ENCODE results near the gene CTSS. TPM values are rescaled to one million over a fixed set of nuclear protein-coding genes. Genes with fewer than 3 reads are reported as not detected.

CTSS gene
- total RNA-seq, 1 experiment from 2014 or later: 0.57 TPM

DNA sequence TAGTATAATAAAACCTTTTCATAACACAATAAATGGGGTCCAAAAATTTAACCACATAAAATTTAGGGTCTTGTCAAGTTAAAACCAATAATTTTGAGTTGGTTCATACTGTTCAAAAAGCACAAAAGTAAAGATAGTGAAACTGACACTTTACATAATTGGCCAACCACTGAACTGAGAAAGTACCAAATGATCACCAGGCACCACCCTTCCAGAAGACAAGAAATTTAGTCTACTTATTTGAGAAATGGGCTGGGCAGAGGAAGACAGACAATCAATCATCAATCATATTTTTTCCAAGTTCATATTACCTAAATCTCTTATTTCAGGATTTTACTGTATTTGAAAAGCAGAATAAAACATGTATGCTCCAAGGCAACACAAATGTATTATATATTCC, 62.2 kb downstream of the CTSS start:
- CTCF ChIA-PET: no interaction called here
- Histone ChIP-seq H3K79me2 (ENCODE audit: insufficient read depth, low read length) (no peaks in the 10 kb centered on the region), H2AFZ (ENCODE audit: low read depth, low read length, poor library complexity, severe bottlenecking) (peak overlapping the region; percentile 13), H4K20me1 (ENCODE audit: insufficient read depth) (no peaks in the 10 kb centered on the region), H3K27ac (ENCODE audit: low read depth, low read length) (no peak overlapping the region), H3K4me3 (replicated peaks in 1 of 2; ENCODE audit: low read depth in 1 of 2, low read length in 2 of 2) (no peak overlapping the region), H3K4me1 (ENCODE audit: control insufficient read depth in 1 of 2, insufficient read depth in 2 of 2, low read length in 2 of 2) (no peaks in the 10 kb centered on the region), H3K27me3 (ENCODE audit: insufficient read depth, low read length) (no peaks in the 10 kb centered on the region), H3K9ac (ENCODE audit: low read length) (no peak overlapping the region), H3K9me2 (ENCODE audit: insufficient read depth) (no peaks in the 10 kb centered on the region; the same call in 1 of the 2 replicates), H3K36me3 (ENCODE audit: control insufficient read depth in 1 of 2, insufficient read depth in 2 of 2, low read length in 2 of 2) (no peaks in the 10 kb centered on the region), H3K4me2 (ENCODE audit: low read length) (no peak overlapping the region), H3K9me3 (ENCODE audit: control insufficient read depth in 1 of 2, insufficient read depth in 1 of 2, low read depth in 1 of 2, low read length in 2 of 2) (no peaks in the 10 kb centered on the region)
- BruUV-seq (replicated peaks): no TSS peak
- intact Hi-C loops (cut with micrococcal nuclease): no loop called here
- ATAC-seq (no peak), DNase-seq (ENCODE audit: low read depth, low spot score) (no peak)
- TF ChIP-seq YY1 (IDR thresholded peaks at IDR 0.05; ENCODE audit: extremely low read depth, insufficient replicate concordance, low read depth, low read length) (no peak), SP1 (IDR thresholded peaks at IDR 0.05; ENCODE audit: low read depth) (no peak), SIN3A (IDR thresholded peaks at IDR 0.05; ENCODE audit: low read depth) (no peak), TCF7L2 (IDR thresholded peaks at IDR 0.05; ENCODE audit: borderline replicate concordance, extremely low read depth, insufficient read depth, insufficient read length) (no peak), ATF3 (IDR thresholded peaks at IDR 0.05) (no peak)
- RAD21 ChIA-PET (ENCODE audit: low non-redundant PET in 1 of 2, low total read pairs in 2 of 2, uncharacterized antibody in 2 of 2, unreplicated experiment in 2 of 2): no interaction called here
- POLR2A ChIA-PET: no interaction called here

- H3K36me3 ChIP-seq (ENCODE audit: control insufficient read depth in 1 of 2, insufficient read depth in 2 of 2, low read length in 2 of 2): peaks cover 4 to 18% of the 10 kb centered on the region in 2 experiments; a peak in 2 of 4 replicates
- ChIA-PET CTCF (interaction anchor here (0.8 to 1.6 kb wide), 4 partner anchors 11 to 299 kb away, joined by 3 to 4 read pairs (median 3); no protein-coding TSS in a partner anchor), POLR2A (interaction anchor here (0.8 to 1.6 kb wide), 6 partner anchors 10 to 135 kb away, joined by 3 to 8 read pairs (median 4); partner anchors contain the start of genes ENSA and MCL1), RAD21 (ENCODE audit: low non-redundant PET in 1 of 2, low total read pairs in 2 of 2, uncharacterized antibody in 2 of 2, unreplicated experiment in 2 of 2) (interaction anchor here in 1 of 2 experiments (1.0 kb wide), 1 partner anchor 77 kb away, joined by 3 read pairs; no protein-coding TSS in a partner anchor)
- no peaks in the 10 kb centered on the region for H4K20me1 ChIP-seq (ENCODE audit: insufficient read depth)
- H3K27me3 ChIP-seq (ENCODE audit: insufficient read depth, low read length): no peaks in the 10 kb centered on the region
- peak; percentile 99 for ATAC-seq
- intact Hi-C loops (cut with micrococcal nuclease): loop anchor here (10.0 kb wide), 1 partner anchor 132 kb away; no protein-coding TSS in a partner anchor
- H3K27ac ChIP-seq (ENCODE audit: low read depth, low read length): peak within 1 kb of the TSS; percentile 42
- peak within 1 kb of the TSS; percentile 73 for H3K4me2 ChIP-seq (ENCODE audit: low read length)
- no peaks in the 10 kb centered on the region for H3K9me3 ChIP-seq (ENCODE audit: control insufficient read depth in 1 of 2, insufficient read depth in 1 of 2, low read depth in 1 of 2, low read length in 2 of 2)
- peak within 1 kb of the TSS; percentile 62 for H3K9ac ChIP-seq (ENCODE audit: low read length)
- H3K9me2 ChIP-seq (ENCODE audit: insufficient read depth): no peaks in the 10 kb centered on the region; the same call in 1 of the 2 replicates
- H3K79me2 ChIP-seq (ENCODE audit: insufficient read depth, low read length): peaks cover 9% of the 10 kb centered on the region
- peak within 1 kb of the TSS; percentile 76 for H2AFZ ChIP-seq (ENCODE audit: low read depth, low read length, poor library complexity, severe bottlenecking)
- no TSS peak for BruUV-seq (replicated peaks)
- H3K4me1 ChIP-seq (ENCODE audit: control insufficient read depth in 1 of 2, insufficient read depth in 2 of 2, low read length in 2 of 2): peaks cover 5 to 11% of the 10 kb centered on the region in 2 experiments; a peak in 3 of 4 replicates
- peak; percentile 99 for DNase-seq (ENCODE audit: low read depth, low spot score)
- TF ChIP-seq CBX3 (IDR thresholded peaks at IDR 0.05; ENCODE audit: low read depth): no peak; the same call in 1 of the 2 replicates
- no peak for TF ChIP-seq JUND (IDR thresholded peaks at IDR 0.05)
- TF ChIP-seq YY1 (IDR thresholded peaks at IDR 0.05; ENCODE audit: extremely low read depth, insufficient replicate concordance, low read depth, low read length): peak; percentile 47
- TF ChIP-seq POLR2AphosphoS5 (IDR thresholded peaks at IDR 0.05; ENCODE audit: low read depth, low read length): peak; percentile 92
- TF ChIP-seq TCF7L2 (IDR thresholded peaks at IDR 0.05; ENCODE audit: borderline replicate concordance, extremely low read depth, insufficient read depth, insufficient read length): peak; percentile 50
- TF ChIP-seq ZFX (IDR thresholded peaks at IDR 0.05): no peak
- peak; percentile 47; the same call in 1 of the 2 replicates for TF ChIP-seq SIN3A (IDR thresholded peaks at IDR 0.05; ENCODE audit: low read depth)
- no peak for TF ChIP-seq EZH2 (IDR thresholded peaks at IDR 0.05)
- no peak for TF ChIP-seq RAD21 (IDR thresholded peaks at IDR 0.05; ENCODE audit: low read depth)
- TF ChIP-seq FOSL1 (IDR thresholded peaks at IDR 0.05; ENCODE audit: low read depth): no peak
- peak; percentile 19 for TF ChIP-seq POLR2A (IDR thresholded peaks at IDR 0.05; ENCODE audit: borderline replicate concordance, extremely low read depth, insufficient read depth, insufficient read length)
- TF ChIP-seq, protein P1, sequence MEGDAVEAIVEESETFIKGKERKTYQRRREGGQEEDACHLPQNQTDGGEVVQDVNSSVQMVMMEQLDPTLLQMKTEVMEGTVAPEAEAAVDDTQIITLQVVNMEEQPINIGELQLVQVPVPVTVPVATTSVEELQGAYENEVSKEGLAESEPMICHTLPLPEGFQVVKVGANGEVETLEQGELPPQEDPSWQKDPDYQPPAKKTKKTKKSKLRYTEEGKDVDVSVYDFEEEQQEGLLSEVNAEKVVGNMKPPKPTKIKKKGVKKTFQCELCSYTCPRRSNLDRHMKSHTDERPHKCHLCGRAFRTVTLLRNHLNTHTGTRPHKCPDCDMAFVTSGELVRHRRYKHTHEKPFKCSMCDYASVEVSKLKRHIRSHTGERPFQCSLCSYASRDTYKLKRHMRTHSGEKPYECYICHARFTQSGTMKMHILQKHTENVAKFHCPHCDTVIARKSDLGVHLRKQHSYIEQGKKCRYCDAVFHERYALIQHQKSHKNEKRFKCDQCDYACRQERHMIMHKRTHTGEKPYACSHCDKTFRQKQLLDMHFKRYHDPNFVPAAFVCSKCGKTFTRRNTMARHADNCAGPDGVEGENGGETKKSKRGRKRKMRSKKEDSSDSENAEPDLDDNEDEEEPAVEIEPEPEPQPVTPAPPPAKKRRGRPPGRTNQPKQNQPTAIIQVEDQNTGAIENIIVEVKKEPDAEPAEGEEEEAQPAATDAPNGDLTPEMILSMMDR (IDR thresholded peaks at IDR 0.05 in 2 of 3, conservative IDR thresholded peaks at IDR 0.05 in 1 of 3; ENCODE audit: borderline replicate concordance in 1 of 3, insufficient read depth in 1 of 3, low read depth in 2 of 3, low read length in 2 of 3): no peak
- TF ChIP-seq ELF1 (IDR thresholded peaks at IDR 0.05; ENCODE audit: borderline replicate concordance, low read depth): peak; percentile 21; the same call in 1 of the 2 replicates
- TF ChIP-seq SP1 (IDR thresholded peaks at IDR 0.05; ENCODE audit: low read depth): peak; percentile 99
- peak; percentile 88 for TF ChIP-seq SRF (IDR thresholded peaks at IDR 0.05; ENCODE audit: low read depth)
- H3K4me3 ChIP-seq (replicated peaks in 1 of 2; ENCODE audit: low read depth in 1 of 2, low read length in 2 of 2): peak within 1 kb of the TSS; percentile 71 to 88
These were observed 68.3 kb downstream of the CTSS start, which contains the start of gene GOLPH3L for GRCh38 chr1:150696995-150697927. GOLPH3L (minus strand) TSS chr1:150697154; CDS start chr1:150694838, 2,316 bp downstream.
